ENCODE data around the gene EMSY. TPM values are rescaled to one million over a fixed set of nuclear protein-coding genes. Genes with fewer than 3 reads are reported as not detected.

EMSY gene
- total RNA-seq, 1 experiment from 2014 or later: 11.3 TPM

- DNase-seq (ENCODE audit: low read depth): no peak
- in situ Hi-C loops (cut with HindIII; ENCODE audit: low pct_unique_long_range_greater_than_20kb, low sequenced_read_pairs): no loop called here
Observed at GRCh38 chr11:76601724-76602123, 156.9 kb downstream of the EMSY start.

- in situ Hi-C loops (cut with HindIII; ENCODE audit: low pct_unique_long_range_greater_than_20kb, low sequenced_read_pairs): no loop called here
- no peak for DNase-seq (ENCODE audit: low read depth)
Observed at GRCh38 chr11:76602431-76602861, 157.6 kb downstream of the EMSY start.

Other genes with a start within 250 kb of the EMSY start
- gene WNT11, start 238.5 kb upstream of the EMSY start, total RNA-seq (2014; rRNA removed; shearing (Covaris generic); ENCODE audit: low replicate concordance): 3.7 and 4.9 TPM in 2 replicates
- 18.7 and 23.5 TPM in 2 replicates for gene THAP12, start 63.9 kb upstream of the EMSY start, total RNA-seq (2014; rRNA removed; shearing (Covaris generic); ENCODE audit: low replicate concordance)
- gene GVQW3, start 63.7 kb upstream of the EMSY start, total RNA-seq (2014; rRNA removed; shearing (Covaris generic); ENCODE audit: low replicate concordance): 0.09 and 0.34 TPM in 2 replicates
- gene LRRC32, start 225.7 kb downstream of the EMSY start, total RNA-seq (2014; rRNA removed; shearing (Covaris generic); ENCODE audit: low replicate concordance): 0.46 and 1.3 TPM in 2 replicates